ENCODE data around the gene UNC5CL.

UNC5CL gene

GRCh38 chr6:41039060-41039998 is at the start of gene UNC5CL:
TSS of gene UNC5CL (minus strand) at chr6:41039221. CDS start at chr6:41035074, 4,147 bp downstream.
- H3K4me3 ChIP-seq (ENCODE audit: low read depth, low read length): no peak within 1 kb of the TSS
- TF ChIP-seq, protein P1, sequence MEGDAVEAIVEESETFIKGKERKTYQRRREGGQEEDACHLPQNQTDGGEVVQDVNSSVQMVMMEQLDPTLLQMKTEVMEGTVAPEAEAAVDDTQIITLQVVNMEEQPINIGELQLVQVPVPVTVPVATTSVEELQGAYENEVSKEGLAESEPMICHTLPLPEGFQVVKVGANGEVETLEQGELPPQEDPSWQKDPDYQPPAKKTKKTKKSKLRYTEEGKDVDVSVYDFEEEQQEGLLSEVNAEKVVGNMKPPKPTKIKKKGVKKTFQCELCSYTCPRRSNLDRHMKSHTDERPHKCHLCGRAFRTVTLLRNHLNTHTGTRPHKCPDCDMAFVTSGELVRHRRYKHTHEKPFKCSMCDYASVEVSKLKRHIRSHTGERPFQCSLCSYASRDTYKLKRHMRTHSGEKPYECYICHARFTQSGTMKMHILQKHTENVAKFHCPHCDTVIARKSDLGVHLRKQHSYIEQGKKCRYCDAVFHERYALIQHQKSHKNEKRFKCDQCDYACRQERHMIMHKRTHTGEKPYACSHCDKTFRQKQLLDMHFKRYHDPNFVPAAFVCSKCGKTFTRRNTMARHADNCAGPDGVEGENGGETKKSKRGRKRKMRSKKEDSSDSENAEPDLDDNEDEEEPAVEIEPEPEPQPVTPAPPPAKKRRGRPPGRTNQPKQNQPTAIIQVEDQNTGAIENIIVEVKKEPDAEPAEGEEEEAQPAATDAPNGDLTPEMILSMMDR (IDR thresholded peaks at IDR 0.05; ENCODE audit: low read depth, low read length): peak; percentile 54; the same call in 1 of the 2 replicates

- TF ChIP-seq, protein P1 (IDR thresholded peaks at IDR 0.05; ENCODE audit: low read depth, low read length): no peak
- H3K4me3 ChIP-seq (ENCODE audit: low read depth, low read length): no peak overlapping the region
Measured at GRCh38 chr6:41088451-41088850, 49.4 kb upstream of the UNC5CL start.

DNA sequence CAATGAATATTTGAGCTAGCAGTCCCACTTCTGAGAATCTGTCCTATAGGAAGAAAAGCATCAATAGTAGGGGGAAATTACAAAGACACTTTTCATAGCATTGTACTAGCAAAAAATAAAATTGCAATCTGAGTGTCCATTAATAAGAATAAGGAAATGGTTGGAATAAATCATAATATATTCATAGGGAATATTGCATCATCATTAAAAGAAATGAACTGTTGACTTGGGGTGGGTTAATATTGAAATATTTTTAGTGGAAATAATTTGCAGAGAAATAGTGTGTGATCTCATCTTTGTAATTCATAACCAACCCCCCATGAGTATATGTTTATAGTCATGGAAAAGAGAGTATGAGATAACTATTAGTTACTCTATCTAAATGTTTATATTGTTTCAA is 46.2 kb upstream of the UNC5CL start:
- TF ChIP-seq, protein P1 (IDR thresholded peaks at IDR 0.05; ENCODE audit: low read depth, low read length): no peak
- H3K4me3 ChIP-seq (ENCODE audit: low read depth, low read length): no peak overlapping the region

DNA sequence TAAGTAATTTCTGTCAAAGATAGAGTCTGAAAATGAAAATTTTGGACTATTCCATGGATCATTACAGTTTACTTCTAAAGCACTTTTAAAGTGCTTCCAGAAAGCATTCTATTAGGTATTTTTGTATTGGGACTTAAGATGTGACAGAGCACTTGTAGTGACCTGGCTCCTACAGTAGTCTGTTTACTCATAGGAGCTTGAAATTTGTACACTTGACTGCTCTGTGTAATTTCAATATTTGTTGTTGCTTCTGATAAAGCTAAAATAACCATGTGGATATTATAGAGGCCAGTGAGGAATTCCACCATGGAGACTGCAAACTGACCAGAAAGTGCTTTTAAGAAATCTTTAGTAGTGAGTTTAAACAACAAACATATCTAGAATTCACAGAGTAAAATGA is 44.1 kb upstream of the UNC5CL start:
- TF ChIP-seq, protein P1 (IDR thresholded peaks at IDR 0.05; ENCODE audit: low read depth, low read length): no peak

DNA sequence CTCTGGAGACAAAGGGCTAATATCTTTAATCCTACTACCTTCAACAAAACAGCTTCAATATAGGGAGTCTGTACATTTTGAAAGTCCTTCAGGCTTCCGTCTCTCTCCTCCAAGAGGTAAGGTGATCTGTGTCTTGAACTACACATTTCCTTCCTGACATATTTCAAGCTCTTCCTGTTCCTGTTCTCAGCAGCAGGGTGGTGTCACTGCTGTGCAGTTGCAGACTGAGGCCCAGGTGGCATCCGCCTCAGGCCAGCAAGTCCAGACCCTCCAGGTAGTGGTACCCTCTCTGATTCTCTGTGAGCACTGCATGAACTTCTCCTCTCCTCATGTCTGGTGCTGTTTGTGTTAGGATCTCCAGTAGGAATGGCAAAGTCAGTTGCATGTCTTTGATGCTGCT is 41.6 kb upstream of the UNC5CL start:
- TF ChIP-seq, protein P1 (IDR thresholded peaks at IDR 0.05; ENCODE audit: low read depth, low read length): no peak
- no peak overlapping the region for H3K4me3 ChIP-seq (ENCODE audit: low read depth, low read length)

More for the DNA sequence above, 44.1 kb upstream of the UNC5CL start:
- H3K4me3 ChIP-seq (ENCODE audit: low read depth, low read length): no peak overlapping the region

DNA sequence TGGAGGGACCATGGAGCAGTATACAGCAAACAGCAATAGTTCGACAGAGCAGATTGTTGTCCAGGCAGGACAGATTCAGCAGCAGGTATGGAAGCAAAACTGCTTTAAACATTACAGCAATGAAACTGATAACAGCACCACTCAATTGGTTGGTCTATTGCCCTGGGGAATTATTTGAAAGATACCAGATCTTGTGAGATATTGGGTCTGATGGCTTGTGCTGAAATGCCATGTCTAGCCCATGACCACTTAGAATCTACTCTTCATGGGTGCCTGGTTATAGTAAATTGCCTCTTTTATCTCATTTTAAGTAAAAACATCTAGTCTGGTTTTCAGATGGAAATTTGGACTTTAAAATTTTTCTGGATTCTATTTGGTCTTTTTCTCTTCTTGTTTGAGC is 40.1 kb upstream of the UNC5CL start:
- H3K4me3 ChIP-seq (ENCODE audit: low read depth, low read length): no peak overlapping the region
- TF ChIP-seq, protein P1 (IDR thresholded peaks at IDR 0.05; ENCODE audit: low read depth, low read length): no peak

DNA sequence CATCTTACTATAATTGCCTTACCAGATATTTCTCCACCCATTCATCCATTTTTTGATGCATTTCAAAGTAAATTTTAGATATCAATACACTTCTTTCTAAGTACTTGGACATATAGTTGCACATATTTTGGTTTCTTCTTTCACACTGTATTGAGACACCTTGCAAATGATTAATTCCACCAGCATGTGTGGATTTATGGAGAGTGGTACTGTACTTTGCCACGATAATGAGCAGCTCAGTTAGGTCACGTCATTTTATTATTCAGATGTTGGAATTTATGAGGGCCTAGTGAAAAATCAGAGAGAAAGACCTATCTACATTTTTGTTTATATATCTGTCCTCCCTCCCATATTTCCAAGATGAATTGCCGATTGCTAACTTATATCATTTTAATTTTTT is 39.1 kb upstream of the UNC5CL start:
- TF ChIP-seq, protein P1 (IDR thresholded peaks at IDR 0.05; ENCODE audit: low read depth, low read length): no peak
- no peak overlapping the region for H3K4me3 ChIP-seq (ENCODE audit: low read depth, low read length)

Data from WI38 (cell line).